Ovary (tissue), 9 donors: ENCODE measurements around the gene RYR1. TPM values are rescaled to one million over a fixed set of nuclear protein-coding genes. Genes with fewer than 3 reads are reported as not detected.

Source experiments
- DNase-seq, 5 donors: peaks; one replicate each; pipeline ENCODE4 v3.0.0-alpha.2; 2019 to 2020
- H3K27ac ChIP-seq, 2 donors: fragments of 200-600 bp; one replicate each; pipeline versions ENCODE4 v1.5.1 to v1.8.0; 2019 to 2022
- H3K27me3 ChIP-seq: fragments of 200-600 bp; one replicate; pipeline ENCODE4 v1.8.0; 2022
- H3K36me3 ChIP-seq: fragments of 200-600 bp; sonication (generic); one replicate; pipeline ENCODE4 v1.5.1; 2019
- H3K4me1 ChIP-seq: one replicate; pipeline ENCODE4 v1.8.1; 2013; ENCODE audit warnings: mild to moderate bottlenecking, moderate library complexity; ENCODE audit not compliant: insufficient read depth
- H3K4me3 ChIP-seq: fragments of 200-600 bp; sonication (generic); one replicate; pipeline ENCODE4 v1.5.1; 2017
- H3K9me3 ChIP-seq, 2 donors: fragments of 200-600 bp in 1 of 2; sonication (generic) in 1 of 2; one replicate each; pipeline versions ENCODE4 v1.5.1 to v1.8.1; 2013 to 2019; ENCODE audit warnings: mild to moderate bottlenecking in 1 of 2, moderate library complexity in 1 of 2
- EP300 ChIP-seq: sonication (generic); formaldehyde crosslinking; IDR thresholded peaks from one replicate; pipeline ENCODE4 v1.6.1; 2017; ENCODE audit warnings: antibody characterized with exemption
- POLR2A ChIP-seq: fragments of 450-650 bp; IDR thresholded peaks from one replicate; pipeline ENCODE4 v1.6.1; 2017; ENCODE audit warnings: antibody characterized with exemption, mild to moderate bottlenecking, moderate library complexity
- WGBS, 3 donors: extraction: QIAGEN DNeasy Blood & Tissue Kit in 1 of 3; methylation state at CpG; one replicate each; pipeline versions ENCODE4 v1.1.5 to v1.1.7; 2013 to 2017; 5-methylcytosine and 5-hydroxymethylcytosine counted together
- intact Hi-C, 4 donors: fragments of 100-400 bp; cut with DNase I; formaldehyde crosslinking; loops; one replicate each; pipeline versions ENCODE4 v1.11.0 to v1.15.1; 2022 to 2023
- polyA plus RNA-seq, 2 donors: library from polyadenylated mRNA; stranded (reverse); fragments of 200-250 nt in 1 of 2; fragments of 350-450 nt in 1 of 2; fragmentation: Illumina TruSeq in 1 of 2; extraction: RNeasy Lipid Tissue Mini Kit (QIAGEN cat#74804) in 1 of 2; gene quantifications; one replicate each; pipeline ENCODE4 v1.2.3, GENCODE V29; 2013 to 2014
- total RNA-seq, 7 donors: library from RNA; depleted of rRNA in 2 of 7; stranded (reverse); fragments of >200 nt in 2 of 7; fragmentation: NEBNext Ultra II Directional in 3 of 7; extraction: Animal tissue kit (Norgen Biotek cat#: 25700) in 3 of 7; gene quantifications; one replicate each; pipeline versions ENCODE4 v1.1.0 to v1.2.4, GENCODE V29; 2016 to 2023
- TF ChIP-seq, protein P1 (sequence below), 3 donors: fragments of 450-650 bp in 2 of 3; fragments of 200-600 bp in 1 of 3; IDR thresholded peaks; one replicate each; pipeline versions ENCODE4 v1.5.1 to v1.8.0; 2016 to 2022; ENCODE audit warnings: antibody characterized with exemption in 3 of 3, mild to moderate bottlenecking in 1 of 3
- donor health status: DM: no; HTN: no; CAD: no; lungs with moderate emphysema.
- donor health status: DM: no; HTN: no; CAD: no.
- donor health status: Bipolar disorder and iron deficiency.
- donor health status: DM: yes; HTN: yes; CAD: no.
- donor health status: DM: no; HTN: no; CAD: no.
- donor health status: DM: yes; HTN: yes; CAD: no.

The RYR1 gene
- total and polyA plus RNA-seq, 9 donors, result 0.57 to 2.6 (median 1.0) TPM

DNA sequence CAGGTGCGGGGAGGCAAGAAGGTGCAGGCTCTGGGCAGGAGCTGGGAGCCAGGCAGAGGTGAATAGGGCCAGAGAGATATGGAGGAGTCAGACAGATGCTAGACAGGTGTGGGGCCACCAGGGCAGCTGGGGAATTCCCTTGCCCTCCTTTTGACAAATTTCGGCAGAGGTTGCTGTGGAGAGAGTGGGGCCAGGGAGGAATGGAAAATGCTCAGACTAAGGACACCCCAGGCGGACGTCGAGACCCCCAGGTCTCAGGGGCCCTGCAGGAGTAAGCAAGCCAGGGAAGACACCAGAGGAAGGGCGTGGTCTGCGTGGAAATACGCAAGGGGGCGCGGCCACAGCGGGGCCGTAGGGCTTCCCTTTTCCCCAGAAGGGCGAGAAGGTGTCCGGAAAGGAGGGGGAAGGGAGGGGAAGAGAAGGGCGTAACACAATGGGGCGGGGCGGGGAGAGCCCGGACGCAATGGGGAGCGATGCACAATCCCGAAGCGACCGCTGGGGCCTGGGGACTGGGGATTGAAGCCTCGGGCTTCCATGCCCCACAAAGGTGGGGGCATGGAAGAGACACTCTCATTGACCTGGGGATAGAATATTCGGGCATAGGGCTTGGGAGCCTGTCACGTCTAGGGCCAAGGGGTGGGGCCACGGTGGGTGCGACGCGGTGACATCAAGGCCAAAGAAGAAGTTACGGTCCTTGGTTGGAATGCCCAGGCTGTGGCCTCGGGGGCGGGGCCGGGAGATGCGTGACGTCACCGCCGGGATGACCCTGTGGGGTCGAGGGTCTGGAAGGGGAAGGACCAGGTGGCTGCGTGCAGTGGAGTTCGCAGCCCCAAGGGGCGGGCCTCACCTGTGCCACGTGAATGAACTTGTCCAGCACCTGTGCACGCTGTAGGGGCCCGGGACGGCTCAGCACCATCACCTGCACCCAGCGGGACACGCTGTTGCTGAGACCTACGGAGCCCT is 15.7 kb upstream of the RYR1 start:
- no peak overlapping the region for H3K4me3 ChIP-seq
- 5 to 6% (median 6%) methylated on average over 49 of the region's 49 CpGs for WGBS, 3 donors
- TF ChIP-seq POLR2A (no peak), EP300 (no peak)
- TF ChIP-seq, protein P1, sequence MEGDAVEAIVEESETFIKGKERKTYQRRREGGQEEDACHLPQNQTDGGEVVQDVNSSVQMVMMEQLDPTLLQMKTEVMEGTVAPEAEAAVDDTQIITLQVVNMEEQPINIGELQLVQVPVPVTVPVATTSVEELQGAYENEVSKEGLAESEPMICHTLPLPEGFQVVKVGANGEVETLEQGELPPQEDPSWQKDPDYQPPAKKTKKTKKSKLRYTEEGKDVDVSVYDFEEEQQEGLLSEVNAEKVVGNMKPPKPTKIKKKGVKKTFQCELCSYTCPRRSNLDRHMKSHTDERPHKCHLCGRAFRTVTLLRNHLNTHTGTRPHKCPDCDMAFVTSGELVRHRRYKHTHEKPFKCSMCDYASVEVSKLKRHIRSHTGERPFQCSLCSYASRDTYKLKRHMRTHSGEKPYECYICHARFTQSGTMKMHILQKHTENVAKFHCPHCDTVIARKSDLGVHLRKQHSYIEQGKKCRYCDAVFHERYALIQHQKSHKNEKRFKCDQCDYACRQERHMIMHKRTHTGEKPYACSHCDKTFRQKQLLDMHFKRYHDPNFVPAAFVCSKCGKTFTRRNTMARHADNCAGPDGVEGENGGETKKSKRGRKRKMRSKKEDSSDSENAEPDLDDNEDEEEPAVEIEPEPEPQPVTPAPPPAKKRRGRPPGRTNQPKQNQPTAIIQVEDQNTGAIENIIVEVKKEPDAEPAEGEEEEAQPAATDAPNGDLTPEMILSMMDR (IDR thresholded peaks at IDR 0.05), result no peak
- no peaks in the 10 kb centered on the region for H3K9me3 ChIP-seq
- H3K4me1 ChIP-seq, result peaks cover 3% of the 10 kb centered on the region
- H3K36me3 ChIP-seq, result no peaks in the 10 kb centered on the region
- no peaks in the 10 kb centered on the region for H3K27me3 ChIP-seq
- no peak overlapping the region for H3K27ac ChIP-seq
- peak in 2 of 5 donors; percentile 34 to 44 for DNase-seq
- intact Hi-C loops, result no loop called here

DNA sequence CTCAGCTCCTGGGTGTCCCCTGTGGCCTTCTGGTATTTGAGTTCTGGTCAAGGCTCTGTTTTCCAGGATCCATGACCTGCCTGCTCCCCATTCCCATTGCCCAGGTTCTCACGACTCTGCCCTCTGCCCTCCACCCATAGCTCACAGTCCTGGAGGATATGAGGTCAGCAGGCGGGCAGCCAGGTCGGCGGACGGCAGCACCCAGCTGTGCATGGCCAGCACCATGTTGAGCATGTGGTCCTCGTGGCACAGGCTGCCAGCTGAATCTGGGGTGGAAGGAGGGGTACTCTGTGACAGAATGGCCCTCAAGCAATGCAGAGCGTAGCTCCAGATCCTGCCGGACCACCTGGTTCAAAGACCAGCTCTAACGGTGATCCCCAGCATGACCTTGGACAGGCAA is 12.6 kb upstream of the RYR1 start:
- Histone ChIP-seq H3K36me3 (no peaks in the 10 kb centered on the region), H3K4me1 (peaks cover 3% of the 10 kb centered on the region), H3K27me3 (no peaks in the 10 kb centered on the region), H3K27ac (no peak overlapping the region), H3K9me3 (no peaks in the 10 kb centered on the region), H3K4me3 (no peak overlapping the region)
- intact Hi-C loops, result no loop called here
- no peak for DNase-seq
- TF ChIP-seq EP300, result no peak
- TF ChIP-seq POLR2A, result no peak
- TF ChIP-seq, protein P1 (IDR thresholded peaks at IDR 0.05), result no peak
- WGBS, 3 donors, result 78 to 83% (median 82%) methylated on average over 9 of the region's 9 CpGs

- Histone ChIP-seq H3K36me3 (no peaks in the 10 kb centered on the region), H3K9me3 (no peaks in the 10 kb centered on the region), H3K27me3 (no peaks in the 10 kb centered on the region), H3K4me1 (peaks cover 3% of the 10 kb centered on the region), H3K27ac (no peak overlapping the region), H3K4me3 (no peak overlapping the region)
- TF ChIP-seq POLR2A (no peak), EP300 (no peak)
- TF ChIP-seq, protein P1 (IDR thresholded peaks at IDR 0.05), result no peak
- intact Hi-C loops, result no loop called here
- 65 to 67% (median 65%) methylated on average over 14 of the region's 14 CpGs for WGBS, 3 donors
- DNase-seq, result no peak
Observed at GRCh38 chr19:38421856-38422255, 11.6 kb upstream of the RYR1 start.

DNA sequence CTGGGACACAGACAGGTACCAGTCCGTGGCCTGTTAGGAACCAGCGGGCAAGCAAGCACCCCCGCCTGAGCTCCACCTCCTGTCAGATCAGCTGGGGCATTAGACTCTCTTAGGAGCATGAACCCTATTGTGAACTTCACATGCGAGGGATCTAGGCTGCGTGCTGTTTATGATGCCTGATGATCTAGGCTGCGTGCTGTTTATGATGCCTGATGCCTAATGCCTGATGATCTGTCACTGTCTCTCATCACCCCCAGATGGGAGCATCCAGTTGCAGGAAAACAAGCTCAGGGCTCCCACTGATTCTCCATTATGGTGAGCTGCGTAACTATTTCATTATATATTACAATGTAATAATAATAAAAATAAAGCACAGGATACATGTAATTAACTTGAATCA is 11.1 kb upstream of the RYR1 start:
- H3K36me3 ChIP-seq, result no peaks in the 10 kb centered on the region
- WGBS, 3 donors, result 80 to 82% (median 82%) methylated on average over 7 of the region's 7 CpGs
- H3K4me1 ChIP-seq, result peaks cover 3% of the 10 kb centered on the region
- no peak overlapping the region for H3K27ac ChIP-seq
- H3K4me3 ChIP-seq, result no peak overlapping the region
- no peak for DNase-seq
- no peaks in the 10 kb centered on the region for H3K27me3 ChIP-seq
- H3K9me3 ChIP-seq, result no peaks in the 10 kb centered on the region
- TF ChIP-seq POLR2A, result no peak
- TF ChIP-seq EP300, result no peak
- TF ChIP-seq, protein P1 (IDR thresholded peaks at IDR 0.05), result no peak
- intact Hi-C loops, result no loop called here
